Epithelial cell of esophagus (primary cell): ENCODE measurements around the gene GRM4.

Source experiments
- DNase-seq: peaks from one replicate; pipeline ENCODE4 v3.0.0; 2010; ENCODE audit warnings: low read depth
- H3K4me3 ChIP-seq: 2 replicates; pipeline ENCODE4 v1.5.1; 2011; ENCODE audit warnings: mild to moderate bottlenecking, low read length, control low read depth
- TF ChIP-seq, protein P1 (sequence below): IDR thresholded peaks from 2 replicates; pipeline ENCODE4 v1.5.1; 2011; ENCODE audit warnings: low read depth, mild to moderate bottlenecking, low read length, control low read depth, inconsistent platforms; ENCODE audit not compliant: insufficient read depth; ENCODE audit errors: missing control alignments

Gene GRM4

DNA sequence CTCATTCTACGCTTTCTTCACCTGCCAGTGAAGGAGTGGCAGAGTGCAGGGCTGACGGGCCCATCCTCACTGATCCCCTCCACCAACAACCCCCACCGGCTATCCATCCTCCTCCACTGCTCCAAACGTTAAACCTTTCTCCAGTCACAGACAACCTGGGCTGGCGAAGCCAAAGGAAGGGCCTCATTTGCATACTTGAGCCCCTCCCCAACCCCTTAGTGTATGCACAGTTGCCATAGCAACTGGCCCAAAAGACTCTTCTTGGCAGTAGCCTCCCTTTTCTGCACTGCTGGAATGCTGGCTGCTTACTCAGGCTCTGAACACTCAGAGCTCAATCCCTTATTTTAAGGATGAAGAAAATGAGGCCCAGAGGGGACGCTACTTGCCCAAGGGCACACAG, 130.3 kb downstream of the GRM4 start:
- no peak for DNase-seq
- TF ChIP-seq, protein P1, sequence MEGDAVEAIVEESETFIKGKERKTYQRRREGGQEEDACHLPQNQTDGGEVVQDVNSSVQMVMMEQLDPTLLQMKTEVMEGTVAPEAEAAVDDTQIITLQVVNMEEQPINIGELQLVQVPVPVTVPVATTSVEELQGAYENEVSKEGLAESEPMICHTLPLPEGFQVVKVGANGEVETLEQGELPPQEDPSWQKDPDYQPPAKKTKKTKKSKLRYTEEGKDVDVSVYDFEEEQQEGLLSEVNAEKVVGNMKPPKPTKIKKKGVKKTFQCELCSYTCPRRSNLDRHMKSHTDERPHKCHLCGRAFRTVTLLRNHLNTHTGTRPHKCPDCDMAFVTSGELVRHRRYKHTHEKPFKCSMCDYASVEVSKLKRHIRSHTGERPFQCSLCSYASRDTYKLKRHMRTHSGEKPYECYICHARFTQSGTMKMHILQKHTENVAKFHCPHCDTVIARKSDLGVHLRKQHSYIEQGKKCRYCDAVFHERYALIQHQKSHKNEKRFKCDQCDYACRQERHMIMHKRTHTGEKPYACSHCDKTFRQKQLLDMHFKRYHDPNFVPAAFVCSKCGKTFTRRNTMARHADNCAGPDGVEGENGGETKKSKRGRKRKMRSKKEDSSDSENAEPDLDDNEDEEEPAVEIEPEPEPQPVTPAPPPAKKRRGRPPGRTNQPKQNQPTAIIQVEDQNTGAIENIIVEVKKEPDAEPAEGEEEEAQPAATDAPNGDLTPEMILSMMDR, result no peak
- H3K4me3 ChIP-seq, result no peak overlapping the region

DNA sequence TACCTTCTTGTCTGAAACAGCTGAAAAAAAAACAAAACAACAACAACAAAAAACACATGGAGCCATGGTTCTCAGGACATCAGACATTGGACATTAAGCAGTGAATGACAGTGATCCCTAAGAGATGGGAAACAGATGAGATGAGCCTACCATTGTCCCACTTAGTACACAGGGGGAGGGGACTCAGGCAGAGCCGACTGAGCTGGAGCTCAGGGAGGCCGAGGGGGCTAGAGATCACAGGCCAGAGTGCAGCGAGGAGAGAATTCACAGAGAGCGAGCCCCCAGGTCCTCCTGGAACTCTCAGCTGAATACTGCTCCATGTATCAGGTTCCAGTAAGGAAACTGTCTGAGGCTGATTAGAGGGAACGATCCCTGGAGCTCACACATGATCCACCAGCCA, 134.6 kb downstream of the GRM4 start:
- H3K4me3 ChIP-seq, result no peak overlapping the region
- TF ChIP-seq, protein P1, result no peak
- DNase-seq, result no peak

DNA sequence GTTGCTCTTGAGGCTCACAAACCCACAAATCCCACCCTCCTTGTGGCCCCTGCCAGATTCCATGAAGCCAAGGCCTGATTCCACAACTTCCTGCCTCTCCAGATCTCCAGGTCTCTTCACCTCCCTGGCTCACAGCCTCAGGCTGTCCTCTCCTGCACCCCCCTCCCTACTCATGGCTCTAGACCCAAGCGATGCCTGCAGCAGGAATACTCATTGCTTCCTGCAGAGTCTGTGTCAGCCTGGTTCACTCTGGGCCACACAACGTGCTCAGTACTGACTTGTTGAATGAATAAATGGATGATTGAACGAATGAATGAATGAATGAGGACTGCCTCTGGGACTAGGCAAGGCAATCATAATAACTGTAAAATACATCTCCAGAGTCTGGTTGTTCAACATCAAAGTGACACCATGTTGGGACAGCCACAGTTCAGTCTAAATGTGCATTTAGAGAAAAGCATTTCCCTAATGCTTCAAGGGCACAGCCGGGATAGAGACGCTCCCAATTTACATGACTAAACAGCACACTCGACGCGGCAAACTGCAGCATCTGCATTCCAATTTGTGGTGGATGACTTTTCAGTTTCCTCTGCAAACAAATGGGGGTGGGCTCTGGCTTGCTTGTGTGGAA, 139.9 kb downstream of the GRM4 start:
- no peak overlapping the region for H3K4me3 ChIP-seq
- TF ChIP-seq, protein P1, result no peak
- DNase-seq, result no peak

DNA sequence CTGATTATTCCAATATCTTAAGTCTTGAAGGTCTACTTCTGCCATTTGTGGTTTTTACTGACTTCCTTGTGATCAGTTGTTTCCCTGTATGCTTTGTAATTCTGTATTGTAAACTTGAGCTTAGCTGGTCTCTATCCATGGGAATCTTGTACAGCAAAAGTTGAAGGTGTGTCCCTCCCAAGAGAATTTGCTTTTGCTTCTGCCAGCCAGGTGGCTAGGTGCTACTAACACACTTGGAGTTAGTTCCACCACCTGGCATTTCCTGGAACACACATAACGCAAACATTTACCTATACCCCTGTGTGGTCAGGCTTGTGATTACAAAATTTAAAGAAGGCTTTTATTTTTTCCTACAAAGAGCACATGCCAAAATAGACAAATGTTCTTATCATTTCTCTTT, 141.2 kb downstream of the GRM4 start:
- TF ChIP-seq, protein P1, result no peak
- DNase-seq, result no peak
- H3K4me3 ChIP-seq, result no peak overlapping the region

DNA sequence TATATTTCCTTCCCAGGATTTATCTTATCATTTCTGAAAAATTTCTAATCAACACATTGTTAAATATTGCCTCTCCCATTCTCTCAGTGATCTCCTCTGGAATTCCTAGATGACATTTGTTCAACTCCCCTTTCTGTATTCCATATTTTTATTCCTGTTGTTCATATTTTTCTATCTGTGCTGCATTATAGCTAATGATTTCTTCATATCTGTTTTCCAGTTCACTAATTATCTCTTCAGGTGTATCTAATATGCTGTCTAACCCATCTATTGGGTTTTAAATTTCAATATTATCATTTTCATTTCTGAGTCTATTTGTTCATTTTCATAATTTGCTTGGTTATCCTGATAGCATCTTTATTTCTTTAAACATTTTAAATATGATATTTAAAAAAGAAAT, 141.9 kb downstream of the GRM4 start:
- no peak overlapping the region for H3K4me3 ChIP-seq
- DNase-seq, result no peak
- TF ChIP-seq, protein P1, result no peak

DNA sequence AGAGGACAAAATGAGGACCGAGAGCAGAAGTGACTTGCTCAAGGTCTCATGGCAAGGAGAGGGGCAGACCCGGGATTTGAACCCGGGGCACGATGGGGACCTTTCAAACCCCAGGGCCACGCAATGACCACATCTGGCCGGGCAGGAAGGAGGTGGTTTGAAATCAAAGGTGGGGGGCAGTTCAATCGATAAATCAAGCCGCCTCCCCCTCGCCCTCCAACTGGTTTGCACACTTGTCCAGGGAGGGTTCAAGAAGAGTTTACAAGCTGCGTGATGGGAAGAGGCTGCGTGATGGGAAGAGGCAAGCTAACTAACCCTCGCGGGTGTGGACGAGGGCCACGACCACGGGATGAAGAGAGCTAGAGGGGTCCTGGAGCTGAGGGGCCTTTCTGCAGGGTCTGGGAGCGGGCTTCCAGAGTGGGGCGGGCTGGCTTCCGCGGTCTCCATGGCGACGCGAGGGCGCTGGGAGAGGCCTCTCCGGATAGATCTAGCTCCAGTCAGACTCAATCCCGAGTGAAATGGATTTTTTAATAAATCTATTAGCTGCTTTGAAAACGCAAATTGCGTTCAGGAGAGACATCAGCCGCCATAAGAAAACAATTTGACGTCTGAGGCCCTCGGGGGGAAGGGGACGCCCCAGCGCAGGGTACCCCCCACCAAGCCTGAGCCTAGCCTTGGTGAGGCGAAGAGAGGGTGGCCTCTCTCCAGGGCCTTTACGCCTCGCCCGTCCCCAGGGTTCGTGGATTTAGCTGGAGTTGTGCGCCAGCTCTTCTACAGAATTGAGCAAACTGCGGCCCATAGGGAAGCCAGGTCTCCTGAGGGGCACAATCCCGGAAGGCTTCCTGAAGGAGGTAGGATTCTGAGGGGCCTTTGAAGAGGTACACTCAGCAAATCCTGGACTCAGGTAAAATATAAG, 143.9 kb downstream of the GRM4 start:
- TF ChIP-seq, protein P1, result no peak
- no peak for DNase-seq
- no peak overlapping the region for H3K4me3 ChIP-seq
